Measurements from ENCODE around the gene TTPAL. TPM values are rescaled to one million over a fixed set of nuclear protein-coding genes. Genes with fewer than 3 reads are reported as not detected.

Gene TTPAL
- total and polyA plus RNA-seq, 9 of the 15 experiments (the other 6 are each of a cell fraction or from before 2014, with no cell fraction given): 1.1 to 7.0 (median 2.6) TPM

DNA sequence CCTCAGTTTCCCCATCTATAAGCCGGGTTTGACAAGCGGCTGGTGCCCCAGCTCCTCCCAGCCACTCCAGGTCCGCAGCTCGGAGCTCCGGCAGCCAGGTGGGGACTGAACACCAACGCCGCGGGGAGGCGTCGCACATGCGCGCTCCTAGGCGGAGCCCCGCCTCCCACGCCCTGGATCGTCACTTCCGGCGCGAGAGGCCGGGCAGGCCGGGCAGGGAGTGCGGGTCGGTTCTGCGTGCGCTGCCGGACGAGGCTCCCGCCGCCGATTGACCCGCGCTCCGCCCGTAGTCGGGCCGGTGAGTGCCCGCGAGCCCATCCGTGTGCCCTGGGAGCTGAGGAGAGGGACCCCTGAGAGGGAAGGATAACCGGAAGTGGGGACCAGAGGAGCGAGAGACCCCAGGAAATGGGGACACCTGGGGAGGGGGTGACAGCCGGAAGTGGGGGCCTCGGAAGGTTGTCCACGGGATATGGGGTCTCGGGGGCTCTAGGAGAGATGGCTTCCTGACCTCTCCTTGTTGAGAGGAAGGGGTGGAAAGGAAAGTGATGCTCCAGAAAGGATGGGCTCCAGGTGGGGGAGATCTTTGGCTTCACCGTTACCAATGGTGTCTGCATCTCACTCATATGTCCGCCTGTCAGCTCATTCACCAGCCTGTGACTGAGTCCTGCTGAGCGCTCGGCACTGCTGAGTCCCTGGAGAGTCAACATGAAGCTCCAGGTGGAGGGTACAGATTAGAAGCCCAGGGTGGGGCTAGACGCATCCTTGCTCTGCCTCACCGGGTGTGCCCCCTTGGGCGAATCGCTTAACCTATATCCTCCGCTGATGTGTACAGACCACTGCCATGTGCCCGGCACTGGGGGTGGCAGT, at the start of gene TTPAL (continued):
- TF ChIP-seq CTCF (IDR thresholded peaks at IDR 0.05 in 2 of 3, conservative IDR thresholded peaks at IDR 0.05 in 1 of 3; ENCODE audit: insufficient read depth in 2 of 3, low read depth in 1 of 3, low read length in 3 of 3) (peak; percentile 21 to 57 (median 37); a peak in 4 of 6 replicates), XRCC4 (IDR thresholded peaks at IDR 0.05; ENCODE audit: extremely low read depth, insufficient read depth, insufficient read length) (no peak), ARID3A (IDR thresholded peaks at IDR 0.05; ENCODE audit: borderline replicate concordance, low read depth, low read length) (no peak), ZNF639 (CRISPR knock-in tag; conservative IDR thresholded peaks at IDR 0.05 in 1 of 2, IDR thresholded peaks at IDR 0.05 in 1 of 2) (peak in 1 of 2 experiments; percentile 52; a peak in 1 of 4 replicates), KAT7 (CRISPR knock-in tag; IDR thresholded peaks at IDR 0.05; ENCODE audit: borderline replicate concordance) (0 out of 2 replicates have a peak, but pooled peaks have one; percentile 74), ZNF146 (CRISPR knock-in tag; IDR thresholded peaks at IDR 0.05; ENCODE audit: unreplicated experiment) (no peak), RFX7 (CRISPR knock-in tag; IDR thresholded peaks at IDR 0.05) (no peak), STAT5B (CRISPR knock-in tag; IDR thresholded peaks at IDR 0.05) (no peak), ZNF707 (CRISPR knock-in tag; conservative IDR thresholded peaks at IDR 0.05) (no peak), KLF1 (tag; IDR thresholded peaks at IDR 0.05) (peak; percentile 90), CXXC5 (CRISPR knock-in tag; IDR thresholded peaks at IDR 0.05) (peak; percentile 89), ZBTB11 (CRISPR knock-in tag; IDR thresholded peaks at IDR 0.05) (peak; percentile 74 to 89 (median 77); a peak in 5 of 6 replicates), KHSRP (IDR thresholded peaks at IDR 0.05) (no peak)
- TF ChIP-seq, protein P1, sequence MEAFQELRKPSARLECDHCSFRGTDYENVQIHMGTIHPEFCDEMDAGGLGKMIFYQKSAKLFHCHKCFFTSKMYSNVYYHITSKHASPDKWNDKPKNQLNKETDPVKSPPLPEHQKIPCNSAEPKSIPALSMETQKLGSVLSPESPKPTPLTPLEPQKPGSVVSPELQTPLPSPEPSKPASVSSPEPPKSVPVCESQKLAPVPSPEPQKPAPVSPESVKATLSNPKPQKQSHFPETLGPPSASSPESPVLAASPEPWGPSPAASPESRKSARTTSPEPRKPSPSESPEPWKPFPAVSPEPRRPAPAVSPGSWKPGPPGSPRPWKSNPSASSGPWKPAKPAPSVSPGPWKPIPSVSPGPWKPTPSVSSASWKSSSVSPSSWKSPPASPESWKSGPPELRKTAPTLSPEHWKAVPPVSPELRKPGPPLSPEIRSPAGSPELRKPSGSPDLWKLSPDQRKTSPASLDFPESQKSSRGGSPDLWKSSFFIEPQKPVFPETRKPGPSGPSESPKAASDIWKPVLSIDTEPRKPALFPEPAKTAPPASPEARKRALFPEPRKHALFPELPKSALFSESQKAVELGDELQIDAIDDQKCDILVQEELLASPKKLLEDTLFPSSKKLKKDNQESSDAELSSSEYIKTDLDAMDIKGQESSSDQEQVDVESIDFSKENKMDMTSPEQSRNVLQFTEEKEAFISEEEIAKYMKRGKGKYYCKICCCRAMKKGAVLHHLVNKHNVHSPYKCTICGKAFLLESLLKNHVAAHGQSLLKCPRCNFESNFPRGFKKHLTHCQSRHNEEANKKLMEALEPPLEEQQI (IDR thresholded peaks at IDR 0.05): no peak

All from K562 (cell line).